GM10266 (cell line): ENCODE data around the gene PYDC1.

Source experiments
- DNase-seq: peaks from one replicate; pipeline ENCODE4 v3.0.0; 2012; ENCODE audit errors: extremely low spot score
- TF ChIP-seq, protein P1 (sequence below): IDR thresholded peaks from 2 replicates; pipeline ENCODE4 v1.5.1; 2012; ENCODE audit warnings: mild to moderate bottlenecking, low read depth; ENCODE audit not compliant: control insufficient read depth, insufficient read depth; ENCODE audit errors: missing control alignments

PYDC1 gene

DNA sequence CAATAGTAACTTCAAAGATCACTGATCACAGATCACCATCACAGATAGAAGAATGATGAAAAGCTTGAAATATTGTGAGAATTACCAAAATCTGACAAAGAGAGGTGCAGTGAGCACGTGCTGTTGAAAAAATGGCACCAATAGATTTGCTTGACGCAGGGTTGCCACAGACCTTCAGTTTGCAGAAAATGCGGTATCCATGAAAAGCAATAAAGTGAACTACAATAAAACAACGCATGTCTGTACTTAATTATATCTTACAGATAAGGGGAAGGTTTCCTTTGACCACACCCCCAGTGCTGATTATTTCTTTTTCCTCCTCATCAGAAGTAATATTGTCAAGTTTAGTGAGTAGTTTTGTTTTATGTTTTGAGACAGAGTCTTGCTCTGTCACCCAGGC lies 21.1 kb upstream of the PYDC1 start:
- TF ChIP-seq, protein P1, sequence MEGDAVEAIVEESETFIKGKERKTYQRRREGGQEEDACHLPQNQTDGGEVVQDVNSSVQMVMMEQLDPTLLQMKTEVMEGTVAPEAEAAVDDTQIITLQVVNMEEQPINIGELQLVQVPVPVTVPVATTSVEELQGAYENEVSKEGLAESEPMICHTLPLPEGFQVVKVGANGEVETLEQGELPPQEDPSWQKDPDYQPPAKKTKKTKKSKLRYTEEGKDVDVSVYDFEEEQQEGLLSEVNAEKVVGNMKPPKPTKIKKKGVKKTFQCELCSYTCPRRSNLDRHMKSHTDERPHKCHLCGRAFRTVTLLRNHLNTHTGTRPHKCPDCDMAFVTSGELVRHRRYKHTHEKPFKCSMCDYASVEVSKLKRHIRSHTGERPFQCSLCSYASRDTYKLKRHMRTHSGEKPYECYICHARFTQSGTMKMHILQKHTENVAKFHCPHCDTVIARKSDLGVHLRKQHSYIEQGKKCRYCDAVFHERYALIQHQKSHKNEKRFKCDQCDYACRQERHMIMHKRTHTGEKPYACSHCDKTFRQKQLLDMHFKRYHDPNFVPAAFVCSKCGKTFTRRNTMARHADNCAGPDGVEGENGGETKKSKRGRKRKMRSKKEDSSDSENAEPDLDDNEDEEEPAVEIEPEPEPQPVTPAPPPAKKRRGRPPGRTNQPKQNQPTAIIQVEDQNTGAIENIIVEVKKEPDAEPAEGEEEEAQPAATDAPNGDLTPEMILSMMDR: no peak
- DNase-seq: no peak

DNA sequence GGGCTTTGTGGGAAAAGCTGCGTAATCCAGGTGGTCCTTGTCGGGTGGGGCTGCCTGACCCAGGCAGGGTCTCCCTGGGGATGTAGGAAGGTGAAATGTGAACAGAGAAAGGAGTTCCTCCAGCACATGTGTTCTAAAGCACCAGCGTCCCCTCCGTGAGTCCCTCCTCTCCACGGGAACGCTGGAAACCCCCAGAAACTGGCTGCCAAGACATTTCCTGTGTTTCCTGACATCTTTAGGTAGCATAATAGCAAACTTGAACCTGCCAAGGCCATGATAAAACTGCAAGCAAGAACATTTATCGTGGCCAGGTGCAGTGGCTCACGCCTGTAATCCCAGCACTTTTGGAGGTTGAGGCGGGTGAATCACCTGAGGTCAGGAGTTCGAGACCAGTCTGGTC lies 12.6 kb upstream of the PYDC1 start:
- DNase-seq: peak; percentile 14
- TF ChIP-seq, protein P1: no peak

DNA sequence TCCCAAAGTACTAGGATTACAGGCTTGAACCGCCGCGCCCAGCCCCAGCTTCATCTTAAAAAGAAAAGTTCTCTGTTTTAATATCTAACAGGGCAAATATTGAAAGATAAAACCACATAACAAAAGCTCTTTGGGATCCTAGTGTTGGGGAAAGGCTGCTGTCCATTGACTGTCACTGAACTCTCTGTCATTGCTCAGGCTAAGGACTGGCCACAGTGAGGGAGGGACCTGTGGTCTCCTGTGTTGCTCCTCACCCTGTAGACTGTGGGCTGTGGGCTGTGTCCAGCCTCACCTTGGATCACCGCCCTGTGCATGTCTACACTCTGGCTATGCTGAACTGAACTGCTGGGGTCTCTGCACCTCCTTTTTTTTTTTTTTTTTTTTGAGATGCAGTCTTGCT lies 11.3 kb upstream of the PYDC1 start:
- DNase-seq: no peak
- TF ChIP-seq, protein P1: no peak

DNA sequence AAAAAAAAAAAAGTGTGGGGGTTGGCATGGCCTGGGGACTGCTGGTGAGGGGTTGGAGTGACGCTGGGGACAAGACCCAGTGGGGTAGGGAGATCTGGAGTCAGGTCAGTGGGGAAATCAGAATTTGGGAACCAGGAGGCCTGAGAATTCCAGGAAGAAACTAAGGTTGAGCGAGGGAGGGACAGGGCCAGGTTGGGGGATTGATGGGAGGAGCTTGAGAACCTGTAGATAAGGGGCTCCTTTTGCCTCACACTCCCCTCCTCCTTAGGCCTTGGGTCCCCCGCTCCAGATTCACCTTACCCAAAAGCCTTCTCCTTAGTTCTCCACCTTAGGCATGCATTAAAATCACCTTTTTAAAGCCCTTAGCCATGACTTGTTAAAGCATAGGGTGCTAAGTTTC lies 8.3 kb upstream of the PYDC1 start:
- TF ChIP-seq, protein P1: no peak

DNA sequence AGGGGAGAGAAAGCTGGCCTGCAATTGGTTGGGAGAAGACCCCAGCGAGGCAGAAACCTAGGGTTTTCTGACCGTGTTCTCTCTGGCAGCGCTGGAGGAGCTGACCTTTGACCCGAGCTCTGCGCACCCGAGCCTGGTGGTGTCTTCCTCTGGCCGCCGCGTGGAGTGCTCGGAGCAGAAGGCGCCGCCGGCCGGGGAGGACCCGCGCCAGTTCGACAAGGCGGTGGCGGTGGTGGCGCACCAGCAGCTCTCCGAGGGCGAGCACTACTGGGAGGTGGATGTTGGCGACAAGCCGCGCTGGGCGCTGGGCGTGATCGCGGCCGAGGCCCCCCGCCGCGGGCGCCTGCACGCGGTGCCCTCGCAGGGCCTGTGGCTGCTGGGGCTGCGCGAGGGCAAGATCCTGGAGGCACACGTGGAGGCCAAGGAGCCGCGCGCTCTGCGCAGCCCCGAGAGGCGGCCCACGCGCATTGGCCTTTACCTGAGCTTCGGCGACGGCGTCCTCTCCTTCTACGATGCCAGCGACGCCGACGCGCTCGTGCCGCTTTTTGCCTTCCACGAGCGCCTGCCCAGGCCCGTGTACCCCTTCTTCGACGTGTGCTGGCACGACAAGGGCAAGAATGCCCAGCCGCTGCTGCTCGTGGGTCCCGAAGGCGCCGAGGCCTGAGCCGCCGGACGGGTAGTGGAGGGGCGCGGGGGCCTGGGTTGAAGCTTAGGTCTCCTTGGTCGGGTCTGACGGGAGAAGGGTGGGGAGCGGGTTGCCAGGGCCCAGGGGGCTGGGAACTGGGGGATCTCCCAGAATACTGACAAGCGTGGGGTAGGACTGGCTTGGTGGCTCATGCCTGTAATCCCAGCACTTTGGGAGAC lies 7.4 kb upstream of the PYDC1 start:
- DNase-seq: peak; percentile 30
- TF ChIP-seq, protein P1: no peak

More for the DNA sequence above, 8.3 kb upstream of the PYDC1 start:
- peak; percentile 22 for DNase-seq

DNA sequence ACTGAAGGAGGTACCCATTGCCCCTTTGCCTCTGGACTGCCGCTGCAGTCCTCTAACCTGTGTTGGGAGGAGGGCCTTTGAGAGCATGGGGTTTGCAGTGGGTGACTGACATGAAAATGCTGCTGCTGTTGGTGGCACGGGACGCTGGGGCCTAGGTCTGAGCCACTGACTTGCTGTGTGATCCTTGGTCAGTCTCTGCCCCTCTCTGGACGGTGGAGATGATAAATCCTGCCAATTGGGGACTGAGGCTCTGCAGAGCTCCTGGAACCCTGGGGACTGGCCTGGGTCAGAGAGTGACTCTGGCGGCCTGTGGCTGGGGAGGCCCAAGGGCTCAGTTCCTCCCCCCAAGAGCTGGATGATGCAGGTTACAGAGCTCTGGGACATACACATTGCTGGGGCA lies 6.1 kb upstream of the PYDC1 start:
- peak; percentile 24 for DNase-seq
- TF ChIP-seq, protein P1: no peak
